HG02571 (cell line): ENCODE results near the gene GRIK3.

ENCODE experiments used
- ATAC-seq: cut with Tn5 transposase; IDR thresholded peaks from one replicate; pipeline ENCODE4 v1.9.1; 2021; ENCODE audit warnings: mild to moderate bottlenecking, moderate library complexity; ENCODE audit not compliant: unreplicated experiment

GRIK3 gene

DNA sequence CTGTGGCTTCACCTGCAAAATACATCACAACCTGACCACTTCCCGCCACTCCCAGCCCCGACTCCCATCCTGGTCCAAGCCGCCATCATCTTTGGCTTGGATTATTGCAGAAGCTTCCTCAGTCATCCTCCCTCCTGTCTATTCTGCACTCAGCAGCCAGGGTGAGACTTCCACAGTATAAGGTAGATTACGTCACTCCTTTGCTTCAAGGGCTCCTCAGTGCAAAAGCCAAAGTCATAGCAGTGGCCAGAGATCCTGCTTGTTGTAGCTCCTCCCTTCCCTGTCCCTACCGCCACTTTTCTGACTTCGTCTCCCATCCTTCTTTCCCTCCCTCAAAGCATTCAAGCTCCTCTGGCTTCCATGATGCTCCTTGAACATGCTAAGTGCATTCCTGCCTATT is 152.8 kb downstream of the GRIK3 start:
- ATAC-seq, result no peak

DNA sequence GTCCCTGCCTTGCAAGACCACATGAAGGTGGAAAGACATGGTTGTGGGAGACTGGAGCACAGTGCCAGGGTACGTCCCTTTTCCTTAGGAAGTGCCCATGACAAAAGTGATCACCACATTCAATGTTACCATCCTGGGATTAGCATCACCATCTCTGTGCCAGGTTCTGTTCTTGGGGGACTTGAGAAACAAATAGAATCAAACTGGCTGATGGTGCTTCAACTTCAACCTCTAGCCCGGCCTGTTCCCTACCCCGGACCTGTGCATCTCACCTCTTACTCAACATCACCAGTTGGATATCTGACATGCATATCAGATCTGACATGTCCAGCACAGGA is 153.3 kb downstream of the GRIK3 start:
- no peak for ATAC-seq

GRCh38 chr1:36880155-36881067 is 153.9 kb downstream of the GRIK3 start:
- no peak for ATAC-seq

- no peak for ATAC-seq
These were observed 154.7 kb downstream of the GRIK3 start for GRCh38 chr1:36879613-36880012.

GRCh38 chr1:36876990-36877389 is 157.3 kb downstream of the GRIK3 start:
- ATAC-seq, result no peak

- no peak for ATAC-seq
These were observed 159.8 kb downstream of the GRIK3 start for GRCh38 chr1:36874271-36875060.

DNA sequence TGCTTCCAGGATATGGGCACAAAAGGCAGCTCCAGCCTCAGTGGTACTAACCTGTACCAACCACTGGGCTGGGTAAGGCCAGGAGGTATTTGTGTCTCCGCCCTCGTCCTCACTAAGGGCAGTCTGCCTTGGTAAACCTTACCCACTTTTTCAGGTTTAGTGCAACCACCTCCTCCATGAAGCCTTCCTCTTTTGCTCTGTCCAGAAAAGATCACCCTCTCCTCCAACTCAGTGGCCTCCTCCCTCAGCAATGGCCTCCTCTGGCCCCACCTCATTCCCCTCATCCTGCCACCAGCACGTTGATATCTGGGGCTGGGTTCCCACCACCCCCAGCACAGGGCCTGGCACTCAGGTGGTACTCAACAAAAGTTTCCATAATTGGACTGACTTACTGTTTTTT is 161.5 kb downstream of the GRIK3 start:
- ATAC-seq, result no peak

- no peak for ATAC-seq
These were observed 162.1 kb downstream of the GRIK3 start for GRCh38 chr1:36872126-36872754.

GRCh38 chr1:36871146-36871971 is 163.0 kb downstream of the GRIK3 start:
- ATAC-seq, result no peak

DNA sequence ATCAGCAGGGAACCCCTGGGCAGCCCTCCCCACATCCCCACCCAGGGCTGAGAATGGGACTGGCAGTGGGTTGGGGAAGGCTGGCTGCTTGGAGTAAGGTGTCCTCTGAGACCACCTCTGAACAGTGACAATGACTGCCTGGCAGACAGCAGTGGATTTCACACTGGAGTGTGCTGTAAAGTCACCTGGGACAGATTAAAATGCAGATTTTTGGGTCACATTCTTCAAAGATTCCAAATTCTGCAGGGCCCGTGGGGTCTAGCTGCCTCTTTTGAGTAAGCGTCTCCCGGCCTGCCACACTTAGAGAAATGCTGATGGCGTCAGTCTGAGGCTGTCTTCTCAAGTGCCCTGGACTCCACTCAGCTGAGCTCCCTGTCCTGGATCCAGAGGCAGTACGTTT is 164.5 kb downstream of the GRIK3 start:
- no peak for ATAC-seq

DNA sequence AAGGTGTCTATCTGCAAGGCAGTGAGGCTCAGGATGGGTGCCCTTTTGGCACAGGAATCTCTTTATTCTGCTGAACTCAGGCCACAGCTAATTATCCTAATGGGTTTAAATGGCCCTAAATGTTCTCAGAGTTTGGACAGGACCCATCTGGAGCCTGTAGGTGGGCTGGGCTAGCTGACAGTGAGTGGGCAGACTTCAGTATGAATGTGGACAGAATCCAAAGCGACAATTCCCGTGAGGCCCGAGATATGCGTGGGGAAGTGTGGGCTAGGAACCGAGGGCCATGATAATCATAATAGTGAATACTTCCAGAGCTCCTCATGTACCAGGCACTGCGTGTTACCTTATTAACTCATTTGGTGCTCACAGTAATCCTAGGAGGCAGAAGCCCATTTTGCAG is 165.3 kb downstream of the GRIK3 start:
- ATAC-seq, result no peak

GRCh38 chr1:36867575-36867974 is 166.7 kb downstream of the GRIK3 start:
- no peak for ATAC-seq

DNA sequence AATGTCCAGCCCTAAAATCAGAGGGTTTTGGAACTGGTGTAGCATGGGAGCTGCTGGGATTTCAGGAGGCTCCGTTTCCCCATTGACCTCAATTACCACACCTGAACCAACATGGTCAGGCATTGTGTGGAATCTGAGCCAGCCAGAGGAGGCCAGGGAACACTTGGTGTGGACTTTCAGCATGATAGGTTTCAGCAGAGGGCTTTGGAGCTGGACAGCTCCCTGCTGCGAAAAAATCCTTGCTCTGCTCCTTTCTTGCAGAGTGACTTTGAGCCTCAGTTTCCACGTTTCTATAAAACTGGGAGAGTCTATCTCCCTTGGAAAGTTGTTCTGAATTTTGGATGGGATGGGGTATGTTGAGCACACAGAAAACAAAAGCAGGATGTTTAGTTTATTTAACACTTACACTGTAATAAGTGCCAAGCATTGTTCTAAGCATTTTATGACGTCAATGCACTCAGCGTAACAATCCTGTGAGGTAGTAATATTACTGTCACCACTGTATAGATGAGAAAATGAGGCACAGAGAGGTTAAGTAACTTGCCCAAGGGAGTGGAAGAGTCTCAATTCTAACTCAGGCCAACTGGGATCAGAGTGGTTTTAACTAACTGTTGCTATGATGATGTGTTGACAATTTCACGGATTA is 168.0 kb downstream of the GRIK3 start:
- ATAC-seq, result no peak

DNA sequence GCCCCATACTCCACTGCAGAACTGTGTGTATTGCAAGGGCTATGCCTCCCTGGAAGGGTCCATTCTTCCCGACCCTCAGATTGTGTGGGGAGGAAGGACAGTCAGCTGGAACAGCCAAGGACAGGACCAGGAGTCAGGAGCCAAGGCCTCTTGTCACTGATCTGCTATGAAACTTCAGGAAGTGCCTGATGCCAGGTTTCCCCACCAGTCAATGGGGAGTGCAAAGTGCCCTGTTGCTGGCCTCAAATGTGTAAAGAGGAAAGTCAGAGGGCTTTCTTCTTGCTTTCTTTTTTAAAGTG is 168.8 kb downstream of the GRIK3 start:
- no peak for ATAC-seq

DNA sequence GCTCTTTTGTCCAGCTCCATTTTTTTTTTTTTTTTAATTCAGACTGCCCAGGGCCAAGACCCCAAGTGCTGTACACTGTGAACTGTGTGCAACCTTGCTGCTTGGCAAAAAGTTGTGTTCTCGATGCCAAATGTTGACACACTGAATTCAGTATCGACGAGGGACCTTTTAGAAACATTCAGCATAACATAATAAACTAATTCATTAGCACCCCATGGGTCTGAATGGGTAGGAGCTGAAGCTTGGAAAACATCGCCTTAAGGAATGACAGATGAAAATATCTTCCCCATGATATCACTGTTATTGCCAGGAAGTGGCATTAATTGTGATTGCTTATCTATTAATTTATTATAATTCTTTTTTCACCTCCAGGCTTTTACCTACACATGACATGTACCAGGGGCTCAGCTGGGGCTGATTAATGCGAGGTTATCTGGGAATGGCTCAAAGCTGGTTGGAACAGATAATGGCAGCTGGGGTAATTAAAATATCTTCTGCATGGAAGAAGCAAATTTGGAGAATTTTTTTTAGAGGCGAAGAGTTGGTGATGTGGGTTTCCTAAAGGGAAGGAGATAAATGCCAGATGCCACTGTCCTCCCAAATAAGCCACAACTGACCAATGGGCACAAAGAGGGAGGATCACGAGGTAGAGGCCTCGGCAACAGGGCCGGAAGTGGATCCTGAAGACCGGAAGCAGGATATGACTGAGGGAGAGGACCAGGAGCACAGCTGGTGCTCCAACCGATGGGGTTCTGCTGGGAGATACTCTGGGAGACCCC is 169.3 kb downstream of the GRIK3 start:
- no peak for ATAC-seq

- ATAC-seq, result no peak
These were observed 170.0 kb downstream of the GRIK3 start for GRCh38 chr1:36864182-36864822.

- ATAC-seq, result no peak
These were observed 170.8 kb downstream of the GRIK3 start for GRCh38 chr1:36863500-36863899.

DNA sequence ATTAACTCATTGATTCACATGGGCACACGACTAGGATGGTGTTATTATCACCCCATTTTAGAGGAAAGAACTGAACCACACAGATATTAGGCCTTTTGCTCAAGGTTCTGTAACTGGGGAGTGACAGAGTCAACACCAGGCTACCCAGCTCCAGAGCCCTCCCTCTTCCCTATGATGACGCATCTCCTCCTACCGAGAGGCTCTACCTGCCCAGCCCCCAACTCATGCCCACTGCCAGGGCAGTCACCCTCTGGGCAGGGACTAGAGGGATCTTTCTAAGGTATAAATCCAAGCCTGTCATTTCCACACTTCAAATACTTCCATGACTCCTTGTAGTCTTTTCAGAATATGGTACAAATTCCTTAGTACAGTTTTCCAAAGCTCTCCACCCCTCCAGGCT is 171.3 kb downstream of the GRIK3 start:
- ATAC-seq, result no peak

- no peak for ATAC-seq
These were observed 172.9 kb downstream of the GRIK3 start for GRCh38 chr1:36861375-36861774.
